ENCODE results near the gene WDR36. TPM values are rescaled to one million over a fixed set of nuclear protein-coding genes. Genes with fewer than 3 reads are reported as not detected.
A peak's percentile ranks its signal among the peaks of the same experiment; 100 is the strongest.

WDR36 gene
- total and polyA plus RNA-seq, 2 experiments from 2014 or later: 18.5 to 56.8 TPM

DNA sequence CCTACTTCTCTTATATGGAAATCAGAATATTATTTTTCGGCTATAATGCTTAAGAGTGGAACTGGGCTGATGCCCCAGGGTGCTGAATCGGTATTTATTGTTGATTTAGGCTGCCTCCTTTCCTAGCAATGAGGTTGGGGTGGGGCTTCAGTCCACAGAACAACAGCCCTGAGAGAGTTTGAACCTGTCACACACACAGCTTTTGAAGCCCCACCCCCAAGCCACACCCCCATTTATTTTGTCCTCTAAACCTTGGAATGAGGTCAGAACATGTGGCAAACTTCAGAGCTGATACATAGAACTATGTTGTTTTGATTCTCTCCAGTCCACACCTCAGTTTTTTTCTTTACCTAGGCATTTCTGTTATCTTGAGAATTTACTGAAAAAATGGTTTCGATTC, 80.4 kb downstream of the WDR36 start:
- Histone ChIP-seq H3K9me2 (ENCODE audit: insufficient read depth) (peaks cover 2% of the 10 kb centered on the region; the same call in 1 of the 2 replicates), H3K4me2 (no peak overlapping the region), H2AFZ (peak overlapping the region; percentile 35; the same call in 1 of the 2 replicates), H3K79me2 (replicated peaks; ENCODE audit: insufficient read depth) (no peaks in the 10 kb centered on the region), H3K36me3 (ENCODE audit: insufficient read depth) (no peaks in the 10 kb centered on the region), H4K20me1 (replicated peaks; ENCODE audit: insufficient read depth) (no peaks in the 10 kb centered on the region), H3F3A (replicated peaks; ENCODE audit: low read depth) (no peaks in the 10 kb centered on the region), H3K27ac (ENCODE audit: low read depth) (no peak overlapping the region), H3K4me1 (ENCODE audit: insufficient read depth) (no peaks in the 10 kb centered on the region; the same call in 1 of the 2 replicates), H3K27me3 (ENCODE audit: insufficient read depth) (no peaks in the 10 kb centered on the region), H3K4me3 (no peak overlapping the region)
- peaks cover 3% of the 10 kb centered on the region for H3K27me3 Mint-ChIP-seq (ENCODE audit: insufficient read depth, low read depth, poor library complexity)
- peak; percentile 75 for ATAC-seq
- H3K4me3 Mint-ChIP-seq: no peak overlapping the region
- no peaks in the 10 kb centered on the region for H3K9me3 Mint-ChIP-seq
- no peak overlapping the region for H3K27ac Mint-ChIP-seq
- TF ChIP-seq EZH2phosphoT487 (IDR thresholded peaks at IDR 0.05; ENCODE audit: unreplicated experiment) (no peak), ZNF462 (CRISPR knock-in tag; IDR thresholded peaks at IDR 0.05) (no peak), NANOG (IDR thresholded peaks at IDR 0.05; ENCODE audit: borderline replicate concordance) (no peak), CREB1 (CRISPR knock-in tag; IDR thresholded peaks at IDR 0.05; ENCODE audit: low read depth) (no peak), ZNF331 (CRISPR knock-in tag; IDR thresholded peaks at IDR 0.05; ENCODE audit: low read depth) (no peak), POLR2AphosphoS5 (IDR thresholded peaks at IDR 0.05; ENCODE audit: low read depth) (no peak), JUNB (IDR thresholded peaks at IDR 0.05; ENCODE audit: unreplicated experiment) (no peak), STAT1 (IDR thresholded peaks at IDR 0.05; ENCODE audit: unreplicated experiment) (no peak), EZH2 (IDR thresholded peaks at IDR 0.05; ENCODE audit: low read depth, unreplicated experiment) (no peak)
- TF ChIP-seq, protein P1, sequence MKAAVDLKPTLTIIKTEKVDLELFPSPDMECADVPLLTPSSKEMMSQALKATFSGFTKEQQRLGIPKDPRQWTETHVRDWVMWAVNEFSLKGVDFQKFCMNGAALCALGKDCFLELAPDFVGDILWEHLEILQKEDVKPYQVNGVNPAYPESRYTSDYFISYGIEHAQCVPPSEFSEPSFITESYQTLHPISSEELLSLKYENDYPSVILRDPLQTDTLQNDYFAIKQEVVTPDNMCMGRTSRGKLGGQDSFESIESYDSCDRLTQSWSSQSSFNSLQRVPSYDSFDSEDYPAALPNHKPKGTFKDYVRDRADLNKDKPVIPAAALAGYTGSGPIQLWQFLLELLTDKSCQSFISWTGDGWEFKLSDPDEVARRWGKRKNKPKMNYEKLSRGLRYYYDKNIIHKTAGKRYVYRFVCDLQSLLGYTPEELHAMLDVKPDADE (IDR thresholded peaks at IDR 0.05): no peak
- TF ChIP-seq, protein P2, sequence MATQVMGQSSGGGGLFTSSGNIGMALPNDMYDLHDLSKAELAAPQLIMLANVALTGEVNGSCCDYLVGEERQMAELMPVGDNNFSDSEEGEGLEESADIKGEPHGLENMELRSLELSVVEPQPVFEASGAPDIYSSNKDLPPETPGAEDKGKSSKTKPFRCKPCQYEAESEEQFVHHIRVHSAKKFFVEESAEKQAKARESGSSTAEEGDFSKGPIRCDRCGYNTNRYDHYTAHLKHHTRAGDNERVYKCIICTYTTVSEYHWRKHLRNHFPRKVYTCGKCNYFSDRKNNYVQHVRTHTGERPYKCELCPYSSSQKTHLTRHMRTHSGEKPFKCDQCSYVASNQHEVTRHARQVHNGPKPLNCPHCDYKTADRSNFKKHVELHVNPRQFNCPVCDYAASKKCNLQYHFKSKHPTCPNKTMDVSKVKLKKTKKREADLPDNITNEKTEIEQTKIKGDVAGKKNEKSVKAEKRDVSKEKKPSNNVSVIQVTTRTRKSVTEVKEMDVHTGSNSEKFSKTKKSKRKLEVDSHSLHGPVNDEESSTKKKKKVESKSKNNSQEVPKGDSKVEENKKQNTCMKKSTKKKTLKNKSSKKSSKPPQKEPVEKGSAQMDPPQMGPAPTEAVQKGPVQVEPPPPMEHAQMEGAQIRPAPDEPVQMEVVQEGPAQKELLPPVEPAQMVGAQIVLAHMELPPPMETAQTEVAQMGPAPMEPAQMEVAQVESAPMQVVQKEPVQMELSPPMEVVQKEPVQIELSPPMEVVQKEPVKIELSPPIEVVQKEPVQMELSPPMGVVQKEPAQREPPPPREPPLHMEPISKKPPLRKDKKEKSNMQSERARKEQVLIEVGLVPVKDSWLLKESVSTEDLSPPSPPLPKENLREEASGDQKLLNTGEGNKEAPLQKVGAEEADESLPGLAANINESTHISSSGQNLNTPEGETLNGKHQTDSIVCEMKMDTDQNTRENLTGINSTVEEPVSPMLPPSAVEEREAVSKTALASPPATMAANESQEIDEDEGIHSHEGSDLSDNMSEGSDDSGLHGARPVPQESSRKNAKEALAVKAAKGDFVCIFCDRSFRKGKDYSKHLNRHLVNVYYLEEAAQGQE (IDR thresholded peaks at IDR 0.05; ENCODE audit: unreplicated experiment): no peak
- peaks cover 3% of the 10 kb centered on the region; the same call in 2 of the 3 replicates for H3K4me1 Mint-ChIP-seq
- H3K36me3 Mint-ChIP-seq (ENCODE audit: low read depth): no peaks in the 10 kb centered on the region
- DNase-seq (ENCODE audit: low spot score): peak; percentile 69

Data from GM23338 (cell line).